HG02943 (cell line): ENCODE results near the gene ARL15.

Experiments used
- ATAC-seq: cut with Tn5 transposase; IDR thresholded peaks from one replicate; pipeline ENCODE4 v1.9.1; 2021; ENCODE audit warnings: mild to moderate bottlenecking, low read depth, moderate library complexity; ENCODE audit not compliant: unreplicated experiment

ARL15 gene

GRCh38 chr5:53923961-53924360 lies 386.4 kb downstream of the ARL15 start:
- no peak for ATAC-seq

- ATAC-seq, result no peak
These were observed 387.6 kb downstream of the ARL15 start for GRCh38 chr5:53922508-53923498.

- no peak for ATAC-seq
These were observed 392.5 kb downstream of the ARL15 start for GRCh38 chr5:53917826-53918225.

- ATAC-seq, result no peak
These were observed 393.3 kb downstream of the ARL15 start for GRCh38 chr5:53917095-53917494.

- ATAC-seq, result no peak
These were observed 395.3 kb downstream of the ARL15 start for GRCh38 chr5:53915120-53915519.

- ATAC-seq, result no peak
These were observed 396.4 kb downstream of the ARL15 start for GRCh38 chr5:53913941-53914340.

GRCh38 chr5:53908757-53909156 lies 401.6 kb downstream of the ARL15 start:
- ATAC-seq, result no peak

GRCh38 chr5:53907827-53908226 lies 402.5 kb downstream of the ARL15 start:
- no peak for ATAC-seq

- no peak for ATAC-seq
These were observed 403.6 kb downstream of the ARL15 start for GRCh38 chr5:53906736-53907135.

GRCh38 chr5:53902296-53902907 lies 408.0 kb downstream of the ARL15 start:
- ATAC-seq, result no peak

GRCh38 chr5:53900677-53901076 lies 409.7 kb downstream of the ARL15 start:
- ATAC-seq, result no peak

GRCh38 chr5:53895091-53895683 lies 415.2 kb downstream of the ARL15 start:
- no peak for ATAC-seq

- no peak for ATAC-seq
These were observed 416.7 kb downstream of the ARL15 start for GRCh38 chr5:53893626-53894025.

GRCh38 chr5:53892224-53892623 lies 418.1 kb downstream of the ARL15 start:
- no peak for ATAC-seq

GRCh38 chr5:53891159-53891558 lies 419.2 kb downstream of the ARL15 start:
- ATAC-seq, result no peak

GRCh38 chr5:53890490-53890889 lies 419.9 kb downstream of the ARL15 start:
- ATAC-seq, result no peak

- ATAC-seq, result no peak
These were observed 425.5 kb downstream of the ARL15 start for GRCh38 chr5:53884844-53885243.

GRCh38 chr5:53884417-53884816 lies 426.0 kb downstream of the ARL15 start:
- no peak for ATAC-seq

GRCh38 chr5:53882676-53883031 lies 427.7 kb downstream of the ARL15 start:
- no peak for ATAC-seq

- no peak for ATAC-seq
These were observed 428.2 kb downstream of the ARL15 start for GRCh38 chr5:53882006-53882675.
